ENCODE measurements around the gene EBF3.

The EBF3 gene

DNA sequence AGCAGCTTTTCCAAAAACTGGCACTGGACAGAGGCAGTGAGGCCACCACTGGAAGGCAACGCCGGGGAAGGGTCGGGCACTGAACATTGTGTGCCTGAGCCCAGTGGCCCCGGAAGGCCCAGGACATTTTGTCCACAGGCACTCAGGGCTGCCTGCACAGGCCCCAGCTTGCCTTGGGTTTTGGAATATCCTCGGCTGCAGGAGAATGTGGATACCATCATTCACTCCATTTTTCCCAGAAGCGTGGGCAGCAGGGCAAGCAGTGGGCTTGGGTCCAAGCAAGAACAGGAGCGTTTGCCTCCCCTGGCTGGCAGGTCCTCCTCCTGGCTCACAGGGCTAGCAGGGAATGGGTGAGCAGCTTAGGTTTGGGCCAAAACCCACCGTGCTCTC is 147.4 kb downstream of the EBF3 start:
- H3K4me3 Mint-ChIP-seq: no peak overlapping the region
- intact Hi-C loops (cut with micrococcal nuclease): no loop called here
- no peak overlapping the region for H3K27ac Mint-ChIP-seq
- H3K27me3 Mint-ChIP-seq: no peaks in the 10 kb centered on the region
- no peaks in the 10 kb centered on the region for H3K4me1 Mint-ChIP-seq (ENCODE audit: low read depth)
- peaks cover 15% of the 10 kb centered on the region for H3K9me3 Mint-ChIP-seq
- no peaks in the 10 kb centered on the region for H3K36me3 Mint-ChIP-seq (ENCODE audit: low read depth)

- Mint-ChIP-seq H3K4me3 (no peak overlapping the region), H3K9me3 (peaks cover 15% of the 10 kb centered on the region), H3K27ac (no peak overlapping the region), H3K36me3 (ENCODE audit: low read depth) (no peaks in the 10 kb centered on the region), H3K27me3 (no peaks in the 10 kb centered on the region), H3K4me1 (ENCODE audit: low read depth) (no peaks in the 10 kb centered on the region)
- intact Hi-C loops (cut with micrococcal nuclease): no loop called here
Observed at GRCh38 chr10:129815898-129816655, 148.0 kb downstream of the EBF3 start.

GRCh38 chr10:129814681-129815646 is 149.1 kb downstream of the EBF3 start:
- H3K4me1 Mint-ChIP-seq (ENCODE audit: low read depth): no peaks in the 10 kb centered on the region
- no peaks in the 10 kb centered on the region for H3K36me3 Mint-ChIP-seq (ENCODE audit: low read depth)
- H3K9me3 Mint-ChIP-seq: peaks cover 15% of the 10 kb centered on the region
- intact Hi-C loops (cut with micrococcal nuclease): no loop called here
- no peak overlapping the region for H3K27ac Mint-ChIP-seq
- H3K27me3 Mint-ChIP-seq: no peaks in the 10 kb centered on the region
- H3K4me3 Mint-ChIP-seq: no peak overlapping the region

DNA sequence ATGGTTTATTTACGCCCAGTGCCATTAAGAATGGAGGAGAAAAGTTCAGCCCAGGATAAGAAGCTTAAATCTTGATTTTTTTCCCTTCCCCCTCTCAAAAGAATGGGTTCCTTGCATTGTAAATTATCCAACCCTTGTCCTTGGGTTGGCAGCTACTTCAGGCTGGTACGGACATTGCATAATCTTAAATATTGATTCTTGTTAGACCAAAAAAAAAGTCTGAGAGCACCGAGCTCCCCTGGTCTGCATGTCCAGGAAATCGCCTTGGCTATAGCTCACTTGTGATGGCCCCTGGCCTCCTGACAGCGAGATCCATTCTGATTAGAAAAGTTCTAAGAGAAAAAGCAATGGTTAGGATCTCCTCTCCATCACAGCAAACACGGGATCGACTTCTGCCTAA is 151.7 kb downstream of the EBF3 start:
- Mint-ChIP-seq H3K9me3 (no peaks in the 10 kb centered on the region), H3K36me3 (ENCODE audit: low read depth) (no peaks in the 10 kb centered on the region), H3K27ac (no peak overlapping the region), H3K27me3 (no peaks in the 10 kb centered on the region), H3K4me3 (no peak overlapping the region), H3K4me1 (ENCODE audit: low read depth) (no peaks in the 10 kb centered on the region)
- intact Hi-C loops (cut with micrococcal nuclease): no loop called here

DNA sequence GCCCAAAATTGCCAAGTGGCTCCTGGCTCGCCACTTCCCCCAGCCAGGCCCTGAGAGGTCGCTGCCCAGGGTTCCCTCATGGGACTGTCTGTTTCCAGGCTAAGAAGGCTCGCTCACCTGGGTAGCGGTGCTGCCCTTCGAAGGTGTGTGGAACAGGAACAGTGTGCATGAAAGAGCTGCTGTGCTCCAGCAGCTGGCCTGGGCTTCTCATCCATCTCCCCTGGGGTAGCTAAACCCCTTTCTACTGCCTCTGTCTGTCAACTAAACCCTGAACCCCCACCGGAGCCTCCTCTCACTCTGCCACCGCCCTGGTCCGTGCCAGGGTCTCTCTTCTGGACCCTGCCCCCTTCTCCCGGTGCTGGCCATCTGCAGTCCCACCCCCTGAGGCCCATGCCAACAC is 152.9 kb downstream of the EBF3 start:
- no peak overlapping the region for H3K27ac Mint-ChIP-seq
- H3K9me3 Mint-ChIP-seq: peaks cover 11% of the 10 kb centered on the region
- no peaks in the 10 kb centered on the region for H3K4me1 Mint-ChIP-seq (ENCODE audit: low read depth)
- no peaks in the 10 kb centered on the region for H3K36me3 Mint-ChIP-seq (ENCODE audit: low read depth)
- H3K4me3 Mint-ChIP-seq: no peak overlapping the region
- intact Hi-C loops (cut with micrococcal nuclease): no loop called here
- no peaks in the 10 kb centered on the region for H3K27me3 Mint-ChIP-seq

GRCh38 chr10:129809841-129810240 is 154.2 kb downstream of the EBF3 start:
- H3K27ac Mint-ChIP-seq: no peak overlapping the region
- intact Hi-C loops (cut with micrococcal nuclease): no loop called here
- H3K36me3 Mint-ChIP-seq (ENCODE audit: low read depth): no peaks in the 10 kb centered on the region

GRCh38 chr10:129809431-129809830 is 154.6 kb downstream of the EBF3 start:
- intact Hi-C loops (cut with micrococcal nuclease): no loop called here

More at GRCh38 chr10:129809841-129810240, 154.2 kb downstream of the EBF3 start:
- H3K27me3 Mint-ChIP-seq: no peaks in the 10 kb centered on the region
- no peaks in the 10 kb centered on the region for H3K4me1 Mint-ChIP-seq (ENCODE audit: low read depth)
- peaks cover 23% of the 10 kb centered on the region for H3K9me3 Mint-ChIP-seq
- H3K4me3 Mint-ChIP-seq: no peak overlapping the region

DNA sequence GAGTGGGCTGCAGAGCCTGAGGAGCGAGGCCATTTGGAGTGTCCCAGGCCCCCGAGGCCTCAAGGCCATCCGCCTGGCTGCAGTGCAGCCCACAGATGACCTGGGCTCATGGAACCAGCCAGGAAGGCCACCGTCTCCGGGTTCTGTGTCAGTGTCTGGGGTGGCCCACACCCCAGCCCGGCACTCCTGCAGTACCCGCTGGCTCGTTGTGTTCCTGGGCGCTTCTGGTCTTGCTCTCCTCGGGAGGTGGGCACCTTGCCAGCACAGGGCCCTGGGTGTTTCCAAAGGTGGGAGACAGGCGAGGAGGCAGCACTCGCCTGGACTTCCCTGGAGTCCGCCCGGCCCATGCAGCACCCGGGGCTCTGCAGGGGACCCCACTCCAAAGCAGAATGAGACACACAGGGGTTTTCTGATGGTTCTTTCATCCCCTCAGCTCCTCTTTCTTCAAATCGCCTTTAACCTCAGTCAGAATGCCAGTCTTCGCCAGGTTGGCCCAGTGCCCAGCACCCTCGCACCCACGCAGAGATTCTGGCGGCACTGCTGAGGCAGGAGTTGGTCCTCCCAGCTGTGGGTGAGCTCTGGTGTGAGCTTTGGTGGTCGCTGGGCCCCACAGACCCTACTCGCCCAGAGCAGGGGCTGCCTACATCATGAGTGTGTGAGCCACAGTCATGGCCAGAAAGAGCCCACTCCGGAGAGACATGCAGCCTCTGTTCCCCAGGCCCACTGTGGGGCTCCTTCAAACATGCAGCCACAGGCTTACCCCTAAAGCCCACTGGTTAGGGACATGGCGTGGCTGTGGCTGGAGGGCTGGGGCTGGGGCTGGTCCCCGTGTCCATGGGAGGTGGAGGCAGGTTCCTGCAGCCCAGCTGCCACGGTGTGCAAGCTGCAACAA is 155.7 kb downstream of the EBF3 start:
- Mint-ChIP-seq H3K4me3 (no peak overlapping the region), H3K27me3 (no peaks in the 10 kb centered on the region), H3K9me3 (peaks cover 38% of the 10 kb centered on the region), H3K4me1 (ENCODE audit: low read depth) (no peaks in the 10 kb centered on the region), H3K36me3 (ENCODE audit: low read depth) (no peaks in the 10 kb centered on the region), H3K27ac (no peak overlapping the region)
- intact Hi-C loops (cut with micrococcal nuclease): no loop called here

More at GRCh38 chr10:129809431-129809830, 154.6 kb downstream of the EBF3 start:
- no peaks in the 10 kb centered on the region for H3K4me1 Mint-ChIP-seq (ENCODE audit: low read depth)
- H3K27me3 Mint-ChIP-seq: no peaks in the 10 kb centered on the region
- H3K27ac Mint-ChIP-seq: no peak overlapping the region
- H3K9me3 Mint-ChIP-seq: peaks cover 27% of the 10 kb centered on the region
- no peaks in the 10 kb centered on the region for H3K36me3 Mint-ChIP-seq (ENCODE audit: low read depth)
- no peak overlapping the region for H3K4me3 Mint-ChIP-seq

- H3K4me3 Mint-ChIP-seq: no peak overlapping the region
- intact Hi-C loops (cut with micrococcal nuclease): no loop called here
- H3K36me3 Mint-ChIP-seq (ENCODE audit: low read depth): no peaks in the 10 kb centered on the region
- no peaks in the 10 kb centered on the region for H3K27me3 Mint-ChIP-seq
- no peak overlapping the region for H3K27ac Mint-ChIP-seq
- H3K4me1 Mint-ChIP-seq (ENCODE audit: low read depth): no peaks in the 10 kb centered on the region
- H3K9me3 Mint-ChIP-seq: peaks cover 49% of the 10 kb centered on the region
Observed at GRCh38 chr10:129807211-129807610, 156.9 kb downstream of the EBF3 start.

DNA sequence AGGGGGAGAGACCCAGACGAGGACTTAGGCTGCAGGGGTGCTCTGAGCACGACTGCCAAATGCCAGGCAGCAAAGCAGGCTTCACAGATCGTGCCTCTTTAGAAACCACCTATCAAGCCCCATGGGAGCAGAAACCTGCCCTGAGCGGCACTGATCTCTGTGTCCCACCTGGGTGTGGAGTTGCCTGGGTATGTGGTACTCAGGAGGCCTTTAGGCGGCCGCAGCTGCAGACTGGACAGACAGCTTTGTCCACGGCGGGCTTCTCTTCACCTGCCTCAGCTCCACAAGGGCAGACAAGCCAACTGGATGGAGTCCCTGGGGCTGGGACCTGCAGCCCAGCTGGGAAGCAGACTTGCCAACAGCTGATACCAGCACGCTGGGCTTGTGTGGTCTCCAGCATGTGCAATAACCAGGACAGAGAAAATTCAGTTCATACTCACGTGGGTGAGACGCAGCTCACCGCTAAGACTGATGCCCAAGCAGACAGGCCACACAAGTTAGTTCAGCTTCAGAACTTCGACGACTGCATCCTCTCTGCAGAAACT is 163.2 kb downstream of the EBF3 start:
- Mint-ChIP-seq H3K4me1 (ENCODE audit: low read depth) (no peaks in the 10 kb centered on the region), H3K36me3 (ENCODE audit: low read depth) (no peaks in the 10 kb centered on the region), H3K4me3 (no peak overlapping the region), H3K27ac (no peak overlapping the region), H3K9me3 (peaks cover 36% of the 10 kb centered on the region), H3K27me3 (peaks cover 2% of the 10 kb centered on the region)
- intact Hi-C loops (cut with micrococcal nuclease): no loop called here

- H3K36me3 Mint-ChIP-seq (ENCODE audit: low read depth): no peaks in the 10 kb centered on the region
- H3K27ac Mint-ChIP-seq: no peak overlapping the region
- H3K27me3 Mint-ChIP-seq: peaks cover 2% of the 10 kb centered on the region
- no peak overlapping the region for H3K4me3 Mint-ChIP-seq
- H3K9me3 Mint-ChIP-seq: peaks cover 28% of the 10 kb centered on the region
- intact Hi-C loops (cut with micrococcal nuclease): no loop called here
- H3K4me1 Mint-ChIP-seq (ENCODE audit: low read depth): no peaks in the 10 kb centered on the region
Observed at GRCh38 chr10:129799942-129800341, 164.1 kb downstream of the EBF3 start.

- peaks cover 2% of the 10 kb centered on the region for H3K27me3 Mint-ChIP-seq
- H3K27ac Mint-ChIP-seq: no peak overlapping the region
- H3K4me1 Mint-ChIP-seq (ENCODE audit: low read depth): no peaks in the 10 kb centered on the region
- H3K4me3 Mint-ChIP-seq: no peak overlapping the region
- H3K9me3 Mint-ChIP-seq: peaks cover 9% of the 10 kb centered on the region
- intact Hi-C loops (cut with micrococcal nuclease): no loop called here
- no peaks in the 10 kb centered on the region for H3K36me3 Mint-ChIP-seq (ENCODE audit: low read depth)
Observed at GRCh38 chr10:129796710-129797420, 167.2 kb downstream of the EBF3 start.

DNA sequence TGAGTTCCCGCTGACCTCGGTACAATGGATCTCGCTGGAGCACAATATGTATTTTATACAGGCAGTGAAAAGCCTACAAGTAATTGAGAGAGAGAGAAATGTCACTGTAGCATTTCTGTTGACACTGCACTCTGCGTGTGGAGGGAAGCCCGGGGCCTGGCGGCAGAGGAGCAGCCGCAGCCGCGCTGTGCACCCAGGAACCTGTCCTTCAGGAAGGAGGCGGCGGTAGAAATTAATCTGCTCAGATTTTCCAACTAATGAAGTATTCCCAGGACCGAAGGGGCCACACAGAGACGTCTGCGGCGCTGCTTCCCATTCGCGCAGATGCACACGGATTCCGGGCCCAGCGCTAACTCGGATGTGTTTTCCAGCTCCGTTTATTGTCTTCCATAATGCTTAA is 170.1 kb downstream of the EBF3 start:
- Mint-ChIP-seq H3K36me3 (ENCODE audit: low read depth) (no peaks in the 10 kb centered on the region), H3K9me3 (peaks cover 28% of the 10 kb centered on the region), H3K4me3 (no peak overlapping the region), H3K4me1 (ENCODE audit: low read depth) (no peaks in the 10 kb centered on the region), H3K27me3 (peaks cover 2% of the 10 kb centered on the region), H3K27ac (no peak overlapping the region)
- intact Hi-C loops (cut with micrococcal nuclease): no loop called here

Data from dendritic cell treated with granulocyte-macrophage colony-stimulating factor and Interleukin-4, amounts not matched to agents 40 ng/mL and 50 ng/mL, for 4 days (primary cell).